Liver (tissue), 9 donors: ENCODE measurements around the gene PRTFDC1. TPM values are rescaled to one million over a fixed set of nuclear protein-coding genes. Genes with fewer than 3 reads are reported as not detected.

Experiments used
- DNase-seq: peaks from one replicate; pipeline ENCODE4 v3.0.0-alpha.2; 2017; ENCODE audit warnings: low spot score
- H3K27ac ChIP-seq, 2 donors: one replicate each; pipeline ENCODE4 v1.7.0; 2013; ENCODE audit warnings: inconsistent platforms in 2 of 2, low read length in 2 of 2, control low read depth in 1 of 2, low read depth in 1 of 2, mild to moderate bottlenecking in 1 of 2
- H3K27me3 ChIP-seq, 4 donors: one replicate each; pipeline versions ENCODE4 v1.6.1 to v1.7.0; 2013; ENCODE audit warnings: low read length in 3 of 4, inconsistent platforms in 1 of 4, mild to moderate bottlenecking in 1 of 4, moderate library complexity in 1 of 4; ENCODE audit not compliant: control insufficient read depth in 4 of 4, insufficient read depth in 4 of 4
- H3K36me3 ChIP-seq, 4 donors: one replicate each; pipeline versions ENCODE4 v1.6.1 to v1.7.0; 2013; ENCODE audit warnings: low read length in 3 of 4, mild to moderate bottlenecking in 3 of 4, low read depth in 1 of 4, moderate library complexity in 1 of 4; ENCODE audit not compliant: control insufficient read depth in 4 of 4, insufficient read depth in 3 of 4
- H3K4me1 ChIP-seq, 4 donors: one replicate each; pipeline versions ENCODE4 v1.6.1 to v1.7.0; 2013; ENCODE audit warnings: low read length in 3 of 4, mild to moderate bottlenecking in 3 of 4, moderate library complexity in 1 of 4; ENCODE audit not compliant: control insufficient read depth in 4 of 4, insufficient read depth in 4 of 4
- H3K4me3 ChIP-seq, 3 donors: one replicate each; pipeline versions ENCODE4 v1.6.1 to v1.7.0; 2013; ENCODE audit warnings: low read length in 3 of 3, control low read depth in 1 of 3, low read depth in 1 of 3, mild to moderate bottlenecking in 1 of 3
- H3K9ac ChIP-seq, 2 donors: one replicate each; pipeline ENCODE4 v1.7.0; 2013; ENCODE audit warnings: low read length in 2 of 2, mild to moderate bottlenecking in 2 of 2, moderate library complexity in 2 of 2, control low read depth in 1 of 2, low read depth in 1 of 2
- H3K9me3 ChIP-seq, 4 donors: one replicate each; pipeline versions ENCODE4 v1.6.1 to v1.7.0; 2013; ENCODE audit warnings: low read length in 3 of 4; ENCODE audit not compliant: control insufficient read depth in 4 of 4
- EGR1 ChIP-seq, 2 donors: IDR thresholded peaks; 2 replicates each; pipeline ENCODE4 v1.6.1; 2016 to 2018; ENCODE audit warnings: antibody characterized with exemption in 2 of 2, low read depth in 2 of 2
- FOXA1 ChIP-seq: IDR thresholded peaks from 2 replicates; pipeline ENCODE4 v1.6.1; 2016; ENCODE audit warnings: antibody characterized with exemption
- FOXA2 ChIP-seq: IDR thresholded peaks from 2 replicates; pipeline ENCODE4 v1.6.1; 2016; ENCODE audit warnings: antibody characterized with exemption
- GABPA ChIP-seq, 2 donors: IDR thresholded peaks in 1 of 2; conservative IDR thresholded peaks in 1 of 2; 2 replicates each; pipeline ENCODE4 v1.6.1; 2016; ENCODE audit warnings: antibody characterized with exemption in 2 of 2, mild to moderate bottlenecking in 1 of 2, moderate library complexity in 1 of 2
- HNF4A ChIP-seq, 2 donors: conservative IDR thresholded peaks; 2 replicates each; pipeline ENCODE4 v1.6.1; 2016; ENCODE audit warnings: antibody characterized with exemption in 2 of 2, mild to moderate bottlenecking in 2 of 2
- HNF4G ChIP-seq: IDR thresholded peaks from 2 replicates; pipeline ENCODE4 v1.6.1; 2016; ENCODE audit warnings: antibody characterized with exemption
- JUND ChIP-seq, 2 donors: IDR thresholded peaks; 2 replicates each; pipeline ENCODE4 v1.6.1; 2016; ENCODE audit warnings: antibody characterized with exemption in 2 of 2
- NR2F2 ChIP-seq: IDR thresholded peaks from 2 replicates; pipeline ENCODE4 v1.6.1; 2016; ENCODE audit warnings: antibody characterized with exemption
- RAD21 ChIP-seq, 2 donors: IDR thresholded peaks; 2 replicates each; pipeline ENCODE4 v1.6.1; 2016; ENCODE audit warnings: antibody characterized with exemption in 2 of 2, mild to moderate bottlenecking in 2 of 2
- RXRA ChIP-seq, 2 donors: IDR thresholded peaks; 2 replicates each; pipeline ENCODE4 v1.6.1; 2017 to 2018; ENCODE audit warnings: antibody characterized with exemption in 2 of 2, mild to moderate bottlenecking in 1 of 2
- SP1 ChIP-seq: IDR thresholded peaks from 2 replicates; pipeline ENCODE4 v1.6.1; 2018; ENCODE audit warnings: antibody characterized with exemption, mild to moderate bottlenecking
- TAF1 ChIP-seq: conservative IDR thresholded peaks from 2 replicates; pipeline ENCODE4 v1.6.1; 2016; ENCODE audit warnings: antibody characterized with exemption, mild to moderate bottlenecking
- YY1 ChIP-seq: IDR thresholded peaks from 2 replicates; pipeline ENCODE4 v1.6.1; 2016; ENCODE audit warnings: antibody characterized with exemption, mild to moderate bottlenecking
- WGBS: extraction: QIAGEN DNeasy Blood & Tissue Kit; methylation state at CpG from one replicate; pipeline ENCODE4 v1.1.7; 2013; 5-methylcytosine and 5-hydroxymethylcytosine counted together
- polyA plus RNA-seq, 2 donors: library from polyadenylated mRNA; stranded (reverse) in 1 of 2; unstranded in 1 of 2; fragments of 200-250 nt in 1 of 2; fragments of >200 nt in 1 of 2; fragmentation: Nextera tagmentation in 1 of 2; extraction: Ambion mirVana in 1 of 2; gene quantifications; one replicate each; pipeline versions ENCODE4 v1.2.1 to v1.2.3, GENCODE V29; 2013 to 2015
- total RNA-seq, 2 donors: library from RNA; depleted of rRNA; stranded (reverse); fragments of >200 nt; gene quantifications; one replicate each; pipeline ENCODE4 v1.2.3, GENCODE V29; 2014
- TF ChIP-seq, protein P1 (sequence below): IDR thresholded peaks from 2 replicates; pipeline ENCODE4 v1.6.1; 2016; ENCODE audit warnings: antibody characterized with exemption
- TF ChIP-seq, protein P2 (sequence below): IDR thresholded peaks from 2 replicates; pipeline ENCODE4 v1.6.1; 2016; ENCODE audit warnings: antibody characterized with exemption, mild to moderate bottlenecking
- TF ChIP-seq, protein P3 (sequence below): IDR thresholded peaks from 2 replicates; pipeline ENCODE4 v1.6.1; 2016; ENCODE audit warnings: antibody characterized with exemption
- TF ChIP-seq, protein P4 (sequence below): fragments of 150-350 bp; IDR thresholded peaks from 2 replicates; pipeline ENCODE4 v1.5.1; 2017; ENCODE audit warnings: improper control_type of control experiment, low read depth, low read length; ENCODE audit not compliant: missing input control
- TF ChIP-seq, protein P5 (sequence below): IDR thresholded peaks from 2 replicates; pipeline ENCODE4 v1.6.1; 2016; ENCODE audit warnings: antibody characterized with exemption
- donor health status: healthy.
- donor health status: healthy.
- donor health status: healthy.
- donor health status: healthy.
- donor health status: healthy.

Gene PRTFDC1
- total and polyA plus RNA-seq, 4 donors, result 0.93 to 3.1 (median 1.9) TPM

DNA sequence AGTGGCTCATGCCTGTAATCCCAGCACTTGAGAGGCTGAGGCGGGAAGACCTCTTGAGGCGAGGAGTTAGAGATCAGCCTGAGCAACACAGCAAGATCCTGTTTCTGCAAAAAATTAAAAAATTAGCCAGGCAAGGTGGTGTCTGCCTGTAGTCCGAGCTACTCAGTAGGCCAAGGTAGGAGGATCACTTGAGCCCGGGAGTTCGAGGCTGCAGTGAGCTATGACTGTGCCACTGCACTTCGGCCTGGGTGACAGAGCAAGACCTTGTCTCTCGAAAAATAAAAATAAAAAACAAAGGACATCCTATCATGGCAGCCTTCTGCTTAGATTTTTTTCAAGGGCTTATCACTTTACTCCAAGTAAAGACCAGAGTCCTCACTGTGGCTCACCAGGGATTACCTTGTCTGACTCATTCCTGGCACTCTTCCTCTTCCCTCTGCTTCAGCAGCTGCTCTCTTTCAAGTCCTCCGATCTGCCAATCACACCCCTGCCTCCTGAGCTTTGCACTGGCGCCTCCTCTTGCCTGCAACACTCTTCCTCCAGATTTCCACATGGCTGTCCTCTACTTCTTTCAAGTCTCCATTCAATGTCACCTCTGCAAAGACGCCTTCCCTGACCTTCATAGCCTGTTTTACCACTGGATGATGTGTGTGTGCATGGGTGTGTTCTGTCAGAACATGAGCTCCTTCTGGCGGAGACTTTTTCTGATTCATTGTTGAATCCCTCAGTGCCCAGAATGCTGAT, 7.7 kb downstream of the PRTFDC1 start:
- no peaks in the 10 kb centered on the region for H3K9me3 ChIP-seq
- 94% methylated on average over 11 of the region's 11 CpGs for WGBS
- DNase-seq, result no peak
- H3K36me3 ChIP-seq, result no peaks in the 10 kb centered on the region
- no peak overlapping the region for H3K9ac ChIP-seq
- H3K4me1 ChIP-seq, result no peaks in the 10 kb centered on the region
- no peak overlapping the region for H3K4me3 ChIP-seq
- H3K27ac ChIP-seq, result no peak overlapping the region
- H3K27me3 ChIP-seq, result no peaks in the 10 kb centered on the region
- TF ChIP-seq NR2F2 (no peak), TAF1 (no peak), RXRA (IDR thresholded peaks at IDR 0.05) (no peak), RAD21 (IDR thresholded peaks at IDR 0.05) (no peak), HNF4G (no peak), HNF4A (conservative IDR thresholded peaks at IDR 0.05) (no peak), JUND (IDR thresholded peaks at IDR 0.05) (no peak), FOXA1 (no peak), EGR1 (IDR thresholded peaks at IDR 0.05; ENCODE audit: low read depth in 2 of 2) (no peak), SP1 (no peak), FOXA2 (no peak), YY1 (no peak), GABPA (IDR thresholded peaks at IDR 0.05 in 1 of 2, conservative IDR thresholded peaks at IDR 0.05 in 1 of 2) (no peak)
- TF ChIP-seq, protein P1, sequence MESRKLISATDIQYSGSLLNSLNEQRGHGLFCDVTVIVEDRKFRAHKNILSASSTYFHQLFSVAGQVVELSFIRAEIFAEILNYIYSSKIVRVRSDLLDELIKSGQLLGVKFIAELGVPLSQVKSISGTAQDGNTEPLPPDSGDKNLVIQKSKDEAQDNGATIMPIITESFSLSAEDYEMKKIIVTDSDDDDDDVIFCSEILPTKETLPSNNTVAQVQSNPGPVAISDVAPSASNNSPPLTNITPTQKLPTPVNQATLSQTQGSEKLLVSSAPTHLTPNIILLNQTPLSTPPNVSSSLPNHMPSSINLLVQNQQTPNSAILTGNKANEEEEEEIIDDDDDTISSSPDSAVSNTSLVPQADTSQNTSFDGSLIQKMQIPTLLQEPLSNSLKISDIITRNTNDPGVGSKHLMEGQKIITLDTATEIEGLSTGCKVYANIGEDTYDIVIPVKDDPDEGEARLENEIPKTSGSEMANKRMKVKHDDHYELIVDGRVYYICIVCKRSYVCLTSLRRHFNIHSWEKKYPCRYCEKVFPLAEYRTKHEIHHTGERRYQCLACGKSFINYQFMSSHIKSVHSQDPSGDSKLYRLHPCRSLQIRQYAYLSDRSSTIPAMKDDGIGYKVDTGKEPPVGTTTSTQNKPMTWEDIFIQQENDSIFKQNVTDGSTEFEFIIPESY, result no peak
- TF ChIP-seq, protein P2, sequence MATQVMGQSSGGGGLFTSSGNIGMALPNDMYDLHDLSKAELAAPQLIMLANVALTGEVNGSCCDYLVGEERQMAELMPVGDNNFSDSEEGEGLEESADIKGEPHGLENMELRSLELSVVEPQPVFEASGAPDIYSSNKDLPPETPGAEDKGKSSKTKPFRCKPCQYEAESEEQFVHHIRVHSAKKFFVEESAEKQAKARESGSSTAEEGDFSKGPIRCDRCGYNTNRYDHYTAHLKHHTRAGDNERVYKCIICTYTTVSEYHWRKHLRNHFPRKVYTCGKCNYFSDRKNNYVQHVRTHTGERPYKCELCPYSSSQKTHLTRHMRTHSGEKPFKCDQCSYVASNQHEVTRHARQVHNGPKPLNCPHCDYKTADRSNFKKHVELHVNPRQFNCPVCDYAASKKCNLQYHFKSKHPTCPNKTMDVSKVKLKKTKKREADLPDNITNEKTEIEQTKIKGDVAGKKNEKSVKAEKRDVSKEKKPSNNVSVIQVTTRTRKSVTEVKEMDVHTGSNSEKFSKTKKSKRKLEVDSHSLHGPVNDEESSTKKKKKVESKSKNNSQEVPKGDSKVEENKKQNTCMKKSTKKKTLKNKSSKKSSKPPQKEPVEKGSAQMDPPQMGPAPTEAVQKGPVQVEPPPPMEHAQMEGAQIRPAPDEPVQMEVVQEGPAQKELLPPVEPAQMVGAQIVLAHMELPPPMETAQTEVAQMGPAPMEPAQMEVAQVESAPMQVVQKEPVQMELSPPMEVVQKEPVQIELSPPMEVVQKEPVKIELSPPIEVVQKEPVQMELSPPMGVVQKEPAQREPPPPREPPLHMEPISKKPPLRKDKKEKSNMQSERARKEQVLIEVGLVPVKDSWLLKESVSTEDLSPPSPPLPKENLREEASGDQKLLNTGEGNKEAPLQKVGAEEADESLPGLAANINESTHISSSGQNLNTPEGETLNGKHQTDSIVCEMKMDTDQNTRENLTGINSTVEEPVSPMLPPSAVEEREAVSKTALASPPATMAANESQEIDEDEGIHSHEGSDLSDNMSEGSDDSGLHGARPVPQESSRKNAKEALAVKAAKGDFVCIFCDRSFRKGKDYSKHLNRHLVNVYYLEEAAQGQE, result no peak
- TF ChIP-seq, protein P3, sequence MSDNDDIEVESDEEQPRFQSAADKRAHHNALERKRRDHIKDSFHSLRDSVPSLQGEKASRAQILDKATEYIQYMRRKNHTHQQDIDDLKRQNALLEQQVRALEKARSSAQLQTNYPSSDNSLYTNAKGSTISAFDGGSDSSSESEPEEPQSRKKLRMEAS, result no peak
- TF ChIP-seq, protein P4, sequence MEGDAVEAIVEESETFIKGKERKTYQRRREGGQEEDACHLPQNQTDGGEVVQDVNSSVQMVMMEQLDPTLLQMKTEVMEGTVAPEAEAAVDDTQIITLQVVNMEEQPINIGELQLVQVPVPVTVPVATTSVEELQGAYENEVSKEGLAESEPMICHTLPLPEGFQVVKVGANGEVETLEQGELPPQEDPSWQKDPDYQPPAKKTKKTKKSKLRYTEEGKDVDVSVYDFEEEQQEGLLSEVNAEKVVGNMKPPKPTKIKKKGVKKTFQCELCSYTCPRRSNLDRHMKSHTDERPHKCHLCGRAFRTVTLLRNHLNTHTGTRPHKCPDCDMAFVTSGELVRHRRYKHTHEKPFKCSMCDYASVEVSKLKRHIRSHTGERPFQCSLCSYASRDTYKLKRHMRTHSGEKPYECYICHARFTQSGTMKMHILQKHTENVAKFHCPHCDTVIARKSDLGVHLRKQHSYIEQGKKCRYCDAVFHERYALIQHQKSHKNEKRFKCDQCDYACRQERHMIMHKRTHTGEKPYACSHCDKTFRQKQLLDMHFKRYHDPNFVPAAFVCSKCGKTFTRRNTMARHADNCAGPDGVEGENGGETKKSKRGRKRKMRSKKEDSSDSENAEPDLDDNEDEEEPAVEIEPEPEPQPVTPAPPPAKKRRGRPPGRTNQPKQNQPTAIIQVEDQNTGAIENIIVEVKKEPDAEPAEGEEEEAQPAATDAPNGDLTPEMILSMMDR, result no peak
- TF ChIP-seq, protein P5, sequence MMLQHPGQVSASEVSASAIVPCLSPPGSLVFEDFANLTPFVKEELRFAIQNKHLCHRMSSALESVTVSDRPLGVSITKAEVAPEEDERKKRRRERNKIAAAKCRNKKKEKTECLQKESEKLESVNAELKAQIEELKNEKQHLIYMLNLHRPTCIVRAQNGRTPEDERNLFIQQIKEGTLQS, result no peak
